GM18861 (cell line): ENCODE data around the gene PHKB.

Source experiments
- ATAC-seq: cut with Tn5 transposase; IDR thresholded peaks from one replicate; pipeline ENCODE4 v1.9.1; 2021; ENCODE audit not compliant: unreplicated experiment

The PHKB gene

DNA sequence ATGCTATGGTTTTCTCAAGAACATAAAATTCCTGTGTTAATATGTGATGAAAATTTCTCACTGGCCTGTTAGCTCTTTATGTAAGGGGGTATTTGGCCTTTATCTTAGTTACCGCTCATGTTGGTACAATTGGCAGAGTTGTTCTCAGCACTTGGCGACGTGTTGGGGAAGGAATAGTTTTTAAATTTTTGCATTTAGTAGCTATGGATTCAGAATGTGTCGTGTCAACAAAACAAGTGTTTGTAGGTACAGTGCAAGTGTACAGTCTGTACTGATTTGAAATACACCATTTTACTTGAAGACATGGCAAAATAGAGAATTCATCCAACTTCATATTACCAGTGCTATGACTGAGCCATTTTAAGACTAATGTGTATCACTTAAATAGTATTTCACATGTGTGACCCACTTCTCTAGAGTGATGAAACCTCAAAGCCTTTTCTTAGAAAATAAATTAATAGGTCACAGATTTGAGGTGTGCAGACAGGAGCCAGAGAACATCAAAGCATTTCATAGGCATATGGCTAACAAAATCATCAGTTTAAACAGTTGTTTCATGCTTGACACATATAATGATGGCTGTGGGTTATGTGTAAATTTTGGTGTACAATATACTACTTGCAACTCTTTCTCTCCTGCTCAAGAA lies 150.8 kb downstream of the PHKB start:
- no peak for ATAC-seq

- no peak for ATAC-seq
Measured at GRCh38 chr16:47612711-47613110, 151.6 kb downstream of the PHKB start.

DNA sequence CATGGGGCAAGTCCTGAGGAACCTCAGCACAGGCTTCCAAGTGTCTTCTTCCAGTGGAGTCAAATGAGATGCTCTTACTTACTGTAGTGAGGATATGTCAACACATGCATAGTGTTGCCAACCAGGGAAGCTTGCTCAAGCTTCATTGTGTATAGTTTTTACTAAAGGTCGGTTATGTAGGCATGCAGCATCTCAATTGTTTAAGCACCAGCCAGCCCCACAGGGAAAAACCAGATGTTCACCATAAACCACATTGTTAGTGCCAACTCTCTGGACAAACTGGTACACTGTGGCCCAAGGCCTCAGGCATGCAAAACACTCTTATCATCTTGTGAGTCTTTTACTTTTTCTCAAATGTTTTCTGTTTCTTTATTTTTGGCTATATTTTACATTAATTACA lies 152.1 kb downstream of the PHKB start:
- ATAC-seq: no peak

- no peak for ATAC-seq
Measured at GRCh38 chr16:47617732-47618131, 156.6 kb downstream of the PHKB start.

GRCh38 chr16:47622451-47623176 lies 161.5 kb downstream of the PHKB start:
- no peak for ATAC-seq

GRCh38 chr16:47624563-47624962 lies 163.4 kb downstream of the PHKB start:
- no peak for ATAC-seq

DNA sequence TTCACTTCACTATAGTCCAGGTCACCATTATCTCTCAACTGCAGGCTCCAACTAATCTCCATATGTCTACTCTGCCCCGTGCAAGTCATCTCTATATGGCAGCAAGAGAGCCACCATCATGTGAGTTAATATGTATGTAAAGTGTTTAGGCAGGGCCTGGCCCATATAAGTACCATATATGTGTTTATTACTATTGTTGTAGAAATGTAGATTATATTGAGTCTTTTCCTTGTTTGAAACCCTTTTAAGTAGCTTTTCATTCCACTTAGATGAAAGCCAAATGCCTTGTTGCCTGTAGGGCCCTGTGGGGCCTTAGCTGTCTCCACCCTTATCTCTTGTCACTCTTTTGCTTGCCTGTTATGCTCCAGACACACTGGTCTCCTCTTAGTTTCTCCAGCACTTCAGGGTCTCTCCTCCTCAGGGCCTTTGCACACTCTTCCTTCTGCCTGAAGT lies 164.0 kb downstream of the PHKB start:
- ATAC-seq: no peak

- no peak for ATAC-seq
Measured at GRCh38 chr16:47626246-47626645, 165.1 kb downstream of the PHKB start.

DNA sequence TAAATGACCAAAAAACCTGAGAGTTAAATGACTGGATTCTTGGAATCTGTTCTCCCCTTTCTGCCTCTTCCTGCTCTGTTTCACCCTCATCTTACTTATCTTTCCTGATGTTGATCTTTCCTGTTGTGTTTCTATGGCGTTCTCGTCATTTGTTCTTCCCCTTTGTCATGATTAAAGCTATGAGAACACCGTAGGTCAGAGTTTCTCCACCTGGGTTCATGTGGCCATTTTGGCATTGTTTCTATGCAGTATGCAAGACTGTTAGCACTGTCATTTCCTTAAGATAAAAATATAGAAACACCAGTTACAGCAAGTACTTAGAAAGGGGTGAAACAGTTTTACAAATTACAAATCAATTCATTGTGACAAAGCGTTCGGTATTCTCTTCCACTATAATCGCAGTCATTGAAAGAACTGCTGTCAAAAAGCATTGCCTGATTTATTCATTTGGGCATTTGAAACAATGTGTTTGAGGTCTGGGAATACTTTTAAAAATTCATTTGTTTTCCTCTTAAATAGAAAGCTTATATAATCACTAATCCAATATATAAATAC lies 166.0 kb downstream of the PHKB start:
- no peak for ATAC-seq

GRCh38 chr16:47627721-47628120 lies 166.6 kb downstream of the PHKB start:
- ATAC-seq: no peak

- no peak for ATAC-seq
Measured at GRCh38 chr16:47631131-47631530, 170.0 kb downstream of the PHKB start.

GRCh38 chr16:47634126-47634525 lies 173.0 kb downstream of the PHKB start:
- ATAC-seq: no peak

GRCh38 chr16:47634727-47635126 lies 173.6 kb downstream of the PHKB start:
- no peak for ATAC-seq

GRCh38 chr16:47636501-47637099 lies 175.5 kb downstream of the PHKB start:
- no peak for ATAC-seq

DNA sequence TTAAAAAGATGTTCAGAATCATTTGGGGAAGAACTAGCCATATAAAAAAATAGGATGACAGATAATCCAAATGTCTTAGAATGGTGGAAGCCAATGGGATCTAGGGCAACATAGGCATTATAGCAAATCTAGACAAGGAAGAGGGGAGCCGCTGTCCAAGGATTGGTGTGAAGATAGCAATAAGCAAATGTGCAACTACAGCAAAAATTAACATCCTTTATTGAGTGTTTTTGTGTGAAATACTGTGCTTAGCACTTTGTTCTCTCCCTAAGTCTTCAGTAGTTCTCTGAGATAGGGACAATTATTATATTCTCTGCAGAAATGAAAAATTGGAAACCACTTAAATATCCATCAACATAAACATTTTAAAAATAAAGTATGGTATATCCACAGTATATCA lies 177.0 kb downstream of the PHKB start:
- ATAC-seq: no peak

- ATAC-seq: no peak
Measured at GRCh38 chr16:47640661-47641060, 179.5 kb downstream of the PHKB start.

- no peak for ATAC-seq
Measured at GRCh38 chr16:47643323-47644000, 182.3 kb downstream of the PHKB start.

DNA sequence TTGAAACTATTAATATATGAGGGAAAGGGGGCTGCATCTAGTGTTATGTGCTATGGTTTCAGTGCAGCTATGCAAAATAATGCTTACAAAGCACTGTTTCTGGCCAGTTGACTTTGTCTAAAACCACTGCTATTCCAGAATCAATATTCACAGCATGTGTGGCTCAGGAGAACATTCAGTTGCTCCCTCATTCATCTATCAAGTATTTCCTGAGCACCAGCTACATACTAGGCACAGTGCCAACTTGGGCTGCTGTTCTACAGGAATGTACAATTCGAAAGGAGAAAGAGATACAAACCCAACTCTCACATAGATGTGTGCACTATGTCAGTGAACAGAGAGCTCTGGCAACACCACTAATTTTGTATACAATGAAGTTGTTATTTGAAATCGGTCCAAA lies 183.0 kb downstream of the PHKB start:
- no peak for ATAC-seq

DNA sequence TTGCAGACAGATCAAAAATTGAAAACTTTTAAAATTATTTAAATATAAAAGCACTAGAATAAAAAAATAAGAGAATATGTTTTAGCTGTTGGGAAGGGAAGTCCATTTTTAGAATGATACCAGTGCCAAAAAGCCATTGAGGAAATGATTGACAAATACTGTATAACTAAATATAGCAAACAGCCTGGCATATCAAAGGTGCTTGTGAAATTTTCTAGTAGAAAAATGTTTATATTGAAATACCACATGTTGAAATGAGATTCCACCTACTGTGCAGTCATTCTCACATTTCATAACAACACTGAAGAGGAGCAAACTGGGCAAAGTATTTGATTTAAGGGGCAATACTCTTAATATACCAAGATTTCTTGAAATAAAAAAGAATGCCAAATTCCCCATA lies 183.5 kb downstream of the PHKB start:
- ATAC-seq: no peak

DNA sequence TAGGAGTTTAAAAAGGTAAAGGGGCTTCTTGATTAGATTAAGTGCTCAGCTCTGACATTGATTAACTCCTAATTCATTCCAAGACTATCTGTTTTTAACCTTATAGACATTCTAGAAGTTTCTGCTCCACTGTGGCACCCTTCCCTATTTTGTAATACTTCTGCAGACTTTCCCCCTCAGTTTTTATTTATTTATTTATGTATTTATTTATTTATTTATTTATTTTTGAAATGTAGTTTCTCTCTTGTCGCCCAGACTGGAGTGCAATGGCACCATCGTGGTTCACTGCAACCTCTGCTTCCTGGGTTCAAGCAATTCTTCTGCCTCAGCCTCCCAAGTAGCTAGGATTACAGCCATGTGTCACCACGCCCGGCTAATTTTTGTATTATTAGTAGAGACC lies 185.8 kb downstream of the PHKB start:
- no peak for ATAC-seq

GRCh38 chr16:47657032-47657431 lies 195.9 kb downstream of the PHKB start:
- no peak for ATAC-seq
